PFSK-1 (cell line): ENCODE measurements around the gene HS2ST1.

ENCODE experiments used
- FOXP2 ChIP-seq: optimal IDR thresholded peaks from 2 replicates; pipeline ENCODE3; 2011; ENCODE audit warnings: borderline replicate concordance, control low read depth, inconsistent platforms; ENCODE audit not compliant: insufficient read depth; ENCODE audit errors: extremely low read length, extremely low read depth
- POLR2AphosphoS5 ChIP-seq: IDR thresholded peaks from 2 replicates; pipeline ENCODE4 v1.6.1; 2012; ENCODE audit warnings: low read depth, mild to moderate bottlenecking, control low read depth, low read length, moderate library complexity
- REST ChIP-seq, 2 experiments: IDR thresholded peaks; 2 replicates each; pipeline versions ENCODE4 v1.6.1 to v1.8.0; 2011 to 2012; ENCODE audit warnings: low read depth in 2 of 2, low read length in 2 of 2, control low read depth in 1 of 2, inconsistent platforms in 1 of 2, mild to moderate bottlenecking in 1 of 2, moderate library complexity in 1 of 2; ENCODE audit not compliant: insufficient read depth in 1 of 2
- SIN3A ChIP-seq: IDR thresholded peaks from 2 replicates; pipeline ENCODE4 v1.6.1; 2012; ENCODE audit warnings: mild to moderate bottlenecking, low read length, moderate library complexity, borderline replicate concordance; ENCODE audit not compliant: insufficient read depth
- TAF1 ChIP-seq: IDR thresholded peaks from 2 replicates; pipeline ENCODE4 v1.6.1; 2012; ENCODE audit warnings: low read length, control low read depth, borderline replicate concordance; ENCODE audit not compliant: insufficient read depth

The HS2ST1 gene

DNA sequence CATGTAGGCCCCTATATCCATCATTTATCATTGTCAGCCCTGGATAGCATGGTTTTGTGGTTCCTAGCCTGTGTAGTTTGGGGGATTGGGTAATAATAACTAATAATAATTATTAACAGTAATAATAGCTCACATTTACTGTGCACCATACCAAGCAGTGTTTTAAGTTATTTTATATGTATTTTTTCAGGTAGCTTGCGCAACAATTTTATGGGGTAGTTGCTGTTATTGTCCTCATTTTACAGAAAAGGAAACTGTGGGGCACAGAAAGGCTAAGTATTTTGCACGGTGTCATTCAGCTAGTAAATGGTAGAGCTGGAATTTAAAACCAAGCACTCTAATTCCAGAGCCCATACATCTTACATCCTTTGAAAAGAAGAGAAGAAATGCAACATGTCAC lies 179.8 kb downstream of the HS2ST1 start:
- no peak for TF ChIP-seq REST (IDR thresholded peaks at IDR 0.05; ENCODE audit: insufficient read depth in 1 of 2, low read depth in 2 of 2, low read length in 2 of 2)
- TF ChIP-seq FOXP2: no peak
- TF ChIP-seq POLR2AphosphoS5: no peak
- no peak for TF ChIP-seq SIN3A
- no peak for TF ChIP-seq TAF1

GRCh38 chr1:87100271-87100670 lies 185.8 kb downstream of the HS2ST1 start:
- TF ChIP-seq REST (IDR thresholded peaks at IDR 0.05; ENCODE audit: insufficient read depth in 1 of 2, low read depth in 2 of 2, low read length in 2 of 2) (no peak), TAF1 (no peak), POLR2AphosphoS5 (no peak), FOXP2 (no peak), SIN3A (no peak)

GRCh38 chr1:87103074-87103473 lies 188.6 kb downstream of the HS2ST1 start:
- no peak for TF ChIP-seq TAF1
- TF ChIP-seq REST (IDR thresholded peaks at IDR 0.05; ENCODE audit: insufficient read depth in 1 of 2, low read depth in 2 of 2, low read length in 2 of 2): no peak
- no peak for TF ChIP-seq FOXP2
- TF ChIP-seq POLR2AphosphoS5: no peak

DNA sequence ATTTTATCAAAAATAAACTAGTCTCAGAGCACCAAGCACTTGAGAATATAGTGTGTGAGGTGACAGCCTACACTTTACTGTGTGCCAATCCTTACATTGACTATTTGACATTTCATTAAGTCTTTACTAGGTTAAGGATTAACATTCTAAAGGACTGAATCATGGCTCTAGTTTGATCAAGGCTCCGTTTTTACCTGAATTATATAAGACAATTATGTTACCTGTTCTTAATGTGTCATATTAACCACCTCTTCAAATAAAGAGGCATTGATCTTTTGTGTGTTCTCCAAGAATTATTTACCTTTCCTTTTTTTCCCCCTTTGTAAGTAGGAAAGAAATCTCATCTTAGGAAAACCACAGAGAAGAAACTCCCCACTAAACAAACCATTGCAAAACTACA lies 189.7 kb downstream of the HS2ST1 start:
- no peak for TF ChIP-seq POLR2AphosphoS5
- no peak for TF ChIP-seq REST (IDR thresholded peaks at IDR 0.05; ENCODE audit: insufficient read depth in 1 of 2, low read depth in 2 of 2, low read length in 2 of 2)

- TF ChIP-seq REST (IDR thresholded peaks at IDR 0.05; ENCODE audit: insufficient read depth in 1 of 2, low read depth in 2 of 2, low read length in 2 of 2) (no peak), TAF1 (no peak), FOXP2 (no peak), SIN3A (no peak), POLR2AphosphoS5 (no peak)
Observed at GRCh38 chr1:87104945-87105344, 190.5 kb downstream of the HS2ST1 start.
